ENCODE measurements around the gene EME1.

EME1 gene

DNA sequence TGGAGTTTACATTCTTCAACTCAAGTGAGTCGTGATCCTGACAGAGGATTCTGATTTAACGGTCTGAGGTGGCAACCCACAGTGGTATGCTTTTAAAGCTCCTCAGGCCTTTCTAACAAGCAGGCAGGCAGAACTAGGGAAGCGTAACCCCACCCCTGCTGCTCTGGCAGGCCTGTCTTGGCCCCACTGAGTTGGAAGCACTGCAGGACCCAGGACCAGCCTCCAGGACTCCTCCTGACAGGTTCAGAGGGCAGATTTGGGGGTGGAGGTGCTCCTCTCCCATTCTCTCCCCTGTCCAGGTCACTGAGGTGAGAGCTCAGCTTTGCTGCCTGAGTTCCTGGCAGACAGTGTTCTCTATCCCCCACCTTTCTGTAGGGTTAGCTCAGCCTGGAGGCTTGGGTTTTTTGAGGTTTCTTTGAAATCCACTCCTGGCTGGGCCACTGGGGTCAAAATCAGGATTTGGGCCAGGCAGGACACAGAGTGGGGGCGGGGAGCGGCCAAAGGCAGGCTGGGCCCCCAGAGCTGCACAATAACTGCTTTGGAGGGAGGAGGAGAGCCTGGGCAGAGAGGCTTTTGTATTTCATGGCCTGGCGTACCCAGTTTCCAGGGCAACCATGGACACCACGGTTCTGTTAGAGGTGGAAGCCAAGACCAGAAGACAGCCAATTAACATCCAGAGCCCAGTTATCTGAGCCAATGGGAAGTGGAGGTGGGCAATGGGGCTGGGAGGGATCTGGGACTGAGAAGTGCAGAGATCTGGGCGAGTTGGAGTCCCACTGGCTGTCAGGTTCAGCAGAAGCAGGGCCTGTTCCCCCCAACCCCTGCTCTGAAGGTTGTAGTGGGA is 9.6 kb upstream of the EME1 start:
- DNase-seq (ENCODE audit: low read depth) = peak; percentile 81

DNA sequence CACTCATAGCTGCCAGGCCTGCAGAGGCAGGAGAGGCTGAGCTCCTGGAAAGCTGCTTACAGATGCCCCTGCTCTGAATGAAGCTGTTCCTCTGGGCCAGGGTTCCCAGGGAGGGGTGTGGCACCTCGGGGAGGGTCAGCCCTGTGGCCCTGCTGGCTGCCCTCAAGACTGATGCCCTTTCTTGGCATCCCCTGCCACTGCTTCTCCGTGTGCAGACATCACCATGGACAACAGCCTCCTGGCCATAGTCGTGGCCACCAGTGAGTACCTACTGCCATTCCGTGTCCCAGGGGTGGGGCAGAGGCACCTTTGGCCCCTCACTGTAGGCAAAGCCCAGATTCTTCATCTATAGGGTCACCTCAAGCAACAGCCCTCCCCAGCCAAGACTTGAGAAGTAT is 9.0 kb upstream of the EME1 start:
- H3K4me3 ChIP-seq (ENCODE audit: low read depth, low read length) = no peak overlapping the region
- TF ChIP-seq, protein P1, sequence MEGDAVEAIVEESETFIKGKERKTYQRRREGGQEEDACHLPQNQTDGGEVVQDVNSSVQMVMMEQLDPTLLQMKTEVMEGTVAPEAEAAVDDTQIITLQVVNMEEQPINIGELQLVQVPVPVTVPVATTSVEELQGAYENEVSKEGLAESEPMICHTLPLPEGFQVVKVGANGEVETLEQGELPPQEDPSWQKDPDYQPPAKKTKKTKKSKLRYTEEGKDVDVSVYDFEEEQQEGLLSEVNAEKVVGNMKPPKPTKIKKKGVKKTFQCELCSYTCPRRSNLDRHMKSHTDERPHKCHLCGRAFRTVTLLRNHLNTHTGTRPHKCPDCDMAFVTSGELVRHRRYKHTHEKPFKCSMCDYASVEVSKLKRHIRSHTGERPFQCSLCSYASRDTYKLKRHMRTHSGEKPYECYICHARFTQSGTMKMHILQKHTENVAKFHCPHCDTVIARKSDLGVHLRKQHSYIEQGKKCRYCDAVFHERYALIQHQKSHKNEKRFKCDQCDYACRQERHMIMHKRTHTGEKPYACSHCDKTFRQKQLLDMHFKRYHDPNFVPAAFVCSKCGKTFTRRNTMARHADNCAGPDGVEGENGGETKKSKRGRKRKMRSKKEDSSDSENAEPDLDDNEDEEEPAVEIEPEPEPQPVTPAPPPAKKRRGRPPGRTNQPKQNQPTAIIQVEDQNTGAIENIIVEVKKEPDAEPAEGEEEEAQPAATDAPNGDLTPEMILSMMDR (conservative IDR thresholded peaks at IDR 0.05; ENCODE audit: low read depth, low read length) = no peak
- DNase-seq (ENCODE audit: low read depth) = no peak

More for the DNA sequence above, 9.6 kb upstream of the EME1 start:
- no peak overlapping the region for H3K4me3 ChIP-seq (ENCODE audit: low read depth, low read length)
- TF ChIP-seq, protein P1 (conservative IDR thresholded peaks at IDR 0.05; ENCODE audit: low read depth, low read length) = no peak

DNA sequence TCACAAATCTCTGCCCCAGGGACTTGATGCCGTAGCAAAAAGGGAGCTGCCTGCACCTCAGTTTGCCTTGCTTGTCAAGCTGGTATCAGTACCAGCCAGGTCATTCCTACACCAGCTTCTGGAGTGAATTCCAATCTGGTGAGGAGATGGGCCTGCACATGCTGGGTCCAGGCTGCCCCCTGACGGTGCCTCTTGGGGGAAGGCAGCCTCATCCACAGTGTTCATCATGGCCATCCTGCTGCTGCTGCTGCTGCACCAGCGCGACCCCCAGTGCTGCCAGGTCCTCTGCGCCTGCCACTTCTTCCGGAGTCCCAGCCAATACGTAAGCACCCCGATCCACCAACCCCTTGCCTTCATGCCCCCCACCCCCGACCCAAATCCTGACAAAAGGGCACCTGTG is 8.3 kb upstream of the EME1 start:
- TF ChIP-seq, protein P1 (conservative IDR thresholded peaks at IDR 0.05; ENCODE audit: low read depth, low read length) = peak; percentile 26
- DNase-seq (ENCODE audit: low read depth) = peak; percentile 52
- H3K4me3 ChIP-seq (ENCODE audit: low read depth, low read length) = no peak overlapping the region

DNA sequence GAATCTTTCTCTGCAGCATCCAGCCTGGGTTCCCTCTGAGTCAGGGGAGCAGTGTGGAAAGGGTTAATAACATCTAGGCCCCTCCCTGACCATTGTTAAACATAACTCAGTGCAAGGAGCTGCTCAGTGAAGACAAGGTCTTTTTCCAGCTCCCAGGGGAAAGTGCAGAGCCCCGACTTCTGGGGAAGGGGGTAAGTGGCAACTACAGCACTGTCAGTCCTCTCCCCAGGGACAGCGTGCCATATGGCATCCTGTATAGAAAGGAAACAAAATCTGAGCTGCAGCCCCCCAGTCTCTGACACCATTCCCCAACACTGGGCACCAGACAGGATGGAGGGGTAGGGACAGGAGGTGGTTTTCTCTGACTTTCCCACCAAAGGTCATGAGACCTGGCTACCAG is 7.9 kb upstream of the EME1 start:
- H3K4me3 ChIP-seq (ENCODE audit: low read depth, low read length) = no peak overlapping the region
- TF ChIP-seq, protein P1 (conservative IDR thresholded peaks at IDR 0.05; ENCODE audit: low read depth, low read length) = no peak
- no peak for DNase-seq (ENCODE audit: low read depth)

DNA sequence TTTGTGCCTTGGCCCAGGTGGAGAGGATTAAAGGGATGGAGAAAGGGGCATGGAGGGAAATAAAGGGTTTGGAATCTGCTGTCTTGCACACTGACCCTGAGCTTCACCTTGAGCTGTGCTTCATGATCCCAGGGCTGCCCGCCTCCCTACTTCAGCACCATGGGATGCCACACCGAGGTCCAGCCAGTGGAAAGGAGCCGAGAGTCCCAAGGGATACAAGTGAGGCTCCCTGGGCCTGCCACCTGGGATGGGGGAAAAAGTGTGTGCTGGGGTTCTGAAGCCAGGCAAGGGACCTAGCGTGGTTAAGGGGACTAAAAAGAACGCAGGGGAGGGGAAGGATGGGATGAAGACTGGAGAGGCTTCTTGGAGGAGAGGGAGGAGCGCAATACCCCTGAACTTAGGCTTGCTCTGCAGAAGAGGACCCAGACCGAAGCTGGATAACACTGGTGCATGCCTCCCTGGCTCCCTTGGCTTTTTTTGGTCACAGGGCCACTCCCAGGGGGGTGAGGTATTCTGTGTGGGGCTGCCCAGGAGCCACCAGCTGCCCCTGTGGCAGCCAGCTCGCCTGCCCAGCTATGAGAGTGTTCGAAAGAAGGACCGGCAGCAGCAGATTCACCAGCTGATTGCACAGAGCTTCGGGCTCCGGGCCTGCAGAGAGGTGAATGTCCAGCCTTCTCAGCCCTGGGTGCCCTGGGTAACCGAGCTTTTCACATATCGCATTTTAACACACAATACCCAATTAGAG is 7.2 kb upstream of the EME1 start:
- TF ChIP-seq, protein P1 (conservative IDR thresholded peaks at IDR 0.05; ENCODE audit: low read depth, low read length) = no peak
- no peak overlapping the region for H3K4me3 ChIP-seq (ENCODE audit: low read depth, low read length)
- no peak for DNase-seq (ENCODE audit: low read depth)

DNA sequence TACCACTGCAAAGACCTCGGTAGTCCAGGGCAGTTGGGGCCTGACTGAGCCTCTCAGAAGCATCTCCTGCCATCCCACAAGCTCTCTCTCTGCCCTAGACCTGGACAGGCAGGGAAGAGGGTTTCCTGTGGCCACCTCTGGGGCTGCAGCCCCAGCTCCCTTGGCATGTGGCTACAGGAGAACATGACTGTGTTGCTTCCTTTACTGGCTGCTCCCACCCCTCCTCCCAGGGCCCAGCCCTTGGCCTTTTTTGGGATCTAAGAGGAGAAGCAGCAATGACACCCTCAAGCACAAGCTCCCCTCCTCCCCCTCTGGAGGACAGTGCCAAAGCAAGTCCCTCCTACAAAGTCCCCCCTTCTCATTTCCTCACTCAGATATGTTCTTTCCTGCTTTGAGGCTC is 5.6 kb upstream of the EME1 start:
- H3K4me3 ChIP-seq (ENCODE audit: low read depth, low read length) = no peak overlapping the region
- TF ChIP-seq, protein P1 (conservative IDR thresholded peaks at IDR 0.05; ENCODE audit: low read depth, low read length) = no peak
- DNase-seq (ENCODE audit: low read depth) = no peak

All from choroid plexus epithelial cell (primary cell).